MG63 (cell line): ENCODE measurements around the gene KCNIP1. TPM values are rescaled to one million over a fixed set of nuclear protein-coding genes. Genes with fewer than 3 reads are reported as not detected.

Experiments
- DNase-seq: peaks from one replicate; pipeline ENCODE4 v3.0.0-alpha.2; 2020
- H3K27me3 ChIP-seq: fragments of 250-450 bp; sonication (Bioruptor Pico); 2 replicates; pipeline ENCODE4 v1.5.1; 2020; ENCODE audit warnings: mild to moderate bottlenecking, moderate library complexity
- H3K36me3 ChIP-seq: fragments of 250-450 bp; sonication (Bioruptor Pico); 2 replicates; pipeline ENCODE4 v1.5.1; 2020; ENCODE audit warnings: mild to moderate bottlenecking, moderate library complexity
- H3K4me3 ChIP-seq: fragments of 250-450 bp; sonication (Bioruptor Pico); 2 replicates; pipeline ENCODE4 v1.5.1; 2020; ENCODE audit warnings: mild to moderate bottlenecking, moderate library complexity
- H3K9me3 ChIP-seq: fragments of 250-450 bp; sonication (Bioruptor Pico); 2 replicates; pipeline ENCODE4 v1.5.1; 2020; ENCODE audit warnings: mild to moderate bottlenecking, moderate library complexity
- total RNA-seq: library from RNA; depleted of rRNA; stranded (reverse); fragments of >200 nt; shearing (Covaris generic); gene quantifications from 2 replicates; pipeline ENCODE4 v1.2.3, GENCODE V29; 2014; ENCODE audit warnings: low replicate concordance

Gene KCNIP1
- total RNA-seq, 1 experiment from 2014 or later = 0.43 TPM

- DNase-seq = no peak
- Histone ChIP-seq H3K27me3 (no peaks in the 10 kb centered on the region), H3K4me3 (no peak overlapping the region), H3K36me3 (no peaks in the 10 kb centered on the region), H3K9me3 (no peaks in the 10 kb centered on the region)
Measured at GRCh38 chr5:170617533-170618490, 114.0 kb downstream of the KCNIP1 start.

- DNase-seq = no peak
- Histone ChIP-seq H3K36me3 (no peaks in the 10 kb centered on the region), H3K9me3 (no peaks in the 10 kb centered on the region), H3K27me3 (no peaks in the 10 kb centered on the region), H3K4me3 (no peak overlapping the region)
Measured at GRCh38 chr5:170619869-170620268, 116.0 kb downstream of the KCNIP1 start.

GRCh38 chr5:170622933-170623332, 119.1 kb downstream of the KCNIP1 start:
- no peaks in the 10 kb centered on the region for H3K36me3 ChIP-seq
- H3K4me3 ChIP-seq = no peak overlapping the region
- DNase-seq = no peak
- H3K27me3 ChIP-seq = no peaks in the 10 kb centered on the region
- no peaks in the 10 kb centered on the region for H3K9me3 ChIP-seq

- Histone ChIP-seq H3K9me3 (no peaks in the 10 kb centered on the region), H3K36me3 (no peaks in the 10 kb centered on the region), H3K4me3 (no peak overlapping the region), H3K27me3 (no peaks in the 10 kb centered on the region)
- peak; percentile 66 for DNase-seq
Measured at GRCh38 chr5:170623576-170624181, 119.9 kb downstream of the KCNIP1 start.

- Histone ChIP-seq H3K4me3 (no peak overlapping the region), H3K36me3 (no peaks in the 10 kb centered on the region), H3K27me3 (no peaks in the 10 kb centered on the region), H3K9me3 (no peaks in the 10 kb centered on the region)
- DNase-seq = no peak
Measured at GRCh38 chr5:170625221-170626165, 121.7 kb downstream of the KCNIP1 start.

- no peak for DNase-seq
- Histone ChIP-seq H3K27me3 (no peaks in the 10 kb centered on the region), H3K36me3 (no peaks in the 10 kb centered on the region), H3K9me3 (no peaks in the 10 kb centered on the region), H3K4me3 (no peak overlapping the region)
Measured at GRCh38 chr5:170626507-170627150, 122.8 kb downstream of the KCNIP1 start.

- Histone ChIP-seq H3K4me3 (no peak overlapping the region), H3K36me3 (no peaks in the 10 kb centered on the region), H3K9me3 (no peaks in the 10 kb centered on the region), H3K27me3 (no peaks in the 10 kb centered on the region)
- DNase-seq = no peak
Measured at GRCh38 chr5:170627271-170627670, 123.5 kb downstream of the KCNIP1 start.

GRCh38 chr5:170628028-170628427, 124.2 kb downstream of the KCNIP1 start:
- DNase-seq = no peak
- no peaks in the 10 kb centered on the region for H3K36me3 ChIP-seq
- no peaks in the 10 kb centered on the region for H3K9me3 ChIP-seq
- H3K27me3 ChIP-seq = no peaks in the 10 kb centered on the region
- no peak overlapping the region for H3K4me3 ChIP-seq

- Histone ChIP-seq H3K36me3 (no peaks in the 10 kb centered on the region), H3K27me3 (no peaks in the 10 kb centered on the region), H3K4me3 (no peak overlapping the region), H3K9me3 (no peaks in the 10 kb centered on the region)
- DNase-seq = no peak
Measured at GRCh38 chr5:170628691-170629565, 125.1 kb downstream of the KCNIP1 start.

GRCh38 chr5:170629566-170630175, 125.9 kb downstream of the KCNIP1 start:
- DNase-seq = no peak
- Histone ChIP-seq H3K36me3 (no peaks in the 10 kb centered on the region), H3K9me3 (no peaks in the 10 kb centered on the region), H3K27me3 (no peaks in the 10 kb centered on the region), H3K4me3 (no peak overlapping the region)

GRCh38 chr5:170630226-170630625, 126.4 kb downstream of the KCNIP1 start:
- no peaks in the 10 kb centered on the region for H3K9me3 ChIP-seq
- DNase-seq = no peak
- no peaks in the 10 kb centered on the region for H3K27me3 ChIP-seq
- no peak overlapping the region for H3K4me3 ChIP-seq
- no peaks in the 10 kb centered on the region for H3K36me3 ChIP-seq

- H3K9me3 ChIP-seq = no peaks in the 10 kb centered on the region
- H3K36me3 ChIP-seq = no peaks in the 10 kb centered on the region
- H3K4me3 ChIP-seq = no peak overlapping the region
- DNase-seq = no peak
- H3K27me3 ChIP-seq = no peaks in the 10 kb centered on the region
Measured at GRCh38 chr5:170630711-170631141, 126.9 kb downstream of the KCNIP1 start.

GRCh38 chr5:170631466-170632195, 127.8 kb downstream of the KCNIP1 start:
- H3K9me3 ChIP-seq = no peaks in the 10 kb centered on the region
- peak; percentile 43 for DNase-seq
- H3K4me3 ChIP-seq = no peak overlapping the region
- no peaks in the 10 kb centered on the region for H3K36me3 ChIP-seq
- no peaks in the 10 kb centered on the region for H3K27me3 ChIP-seq

- H3K4me3 ChIP-seq = peak overlapping the region; percentile 30
- no peaks in the 10 kb centered on the region for H3K36me3 ChIP-seq
- H3K9me3 ChIP-seq = no peaks in the 10 kb centered on the region
- no peak for DNase-seq
- no peaks in the 10 kb centered on the region for H3K27me3 ChIP-seq
Measured at GRCh38 chr5:170632266-170632984, 128.6 kb downstream of the KCNIP1 start.
